ENCODE results near the gene TMEM107.
A peak's percentile ranks its signal among the peaks of the same experiment; 100 is the strongest.
"Not testable (repeated sequence)": the region's sequence is repeated elsewhere in the genome, so short reads cannot be mapped to it uniquely, and the experiment has no call there.

TMEM107 gene

GRCh38 chr17:8176197-8176940 is at the start of gene TMEM107:
TMEM107 (minus strand) TSS chr17:8176380; CDS start chr17:8176286, 94 bp downstream.
- Histone ChIP-seq H3K4me3 (ENCODE audit: low read length) (peak within 1 kb of the TSS; percentile 89), H3K36me3 (ENCODE audit: control insufficient read depth, insufficient read depth, low read length) (no peaks in the 10 kb centered on the region), H3K27ac (ENCODE audit: low read depth, low read length) (peak within 1 kb of the TSS; percentile 73), H3K27me3 (ENCODE audit: control insufficient read depth, insufficient read depth, low read length) (no peaks in the 10 kb centered on the region), H3K9ac (ENCODE audit: low read length) (peak within 1 kb of the TSS; percentile 66), H3K4me1 (ENCODE audit: control insufficient read depth, insufficient read depth, low read length) (peaks cover 16% of the 10 kb centered on the region)

DNA sequence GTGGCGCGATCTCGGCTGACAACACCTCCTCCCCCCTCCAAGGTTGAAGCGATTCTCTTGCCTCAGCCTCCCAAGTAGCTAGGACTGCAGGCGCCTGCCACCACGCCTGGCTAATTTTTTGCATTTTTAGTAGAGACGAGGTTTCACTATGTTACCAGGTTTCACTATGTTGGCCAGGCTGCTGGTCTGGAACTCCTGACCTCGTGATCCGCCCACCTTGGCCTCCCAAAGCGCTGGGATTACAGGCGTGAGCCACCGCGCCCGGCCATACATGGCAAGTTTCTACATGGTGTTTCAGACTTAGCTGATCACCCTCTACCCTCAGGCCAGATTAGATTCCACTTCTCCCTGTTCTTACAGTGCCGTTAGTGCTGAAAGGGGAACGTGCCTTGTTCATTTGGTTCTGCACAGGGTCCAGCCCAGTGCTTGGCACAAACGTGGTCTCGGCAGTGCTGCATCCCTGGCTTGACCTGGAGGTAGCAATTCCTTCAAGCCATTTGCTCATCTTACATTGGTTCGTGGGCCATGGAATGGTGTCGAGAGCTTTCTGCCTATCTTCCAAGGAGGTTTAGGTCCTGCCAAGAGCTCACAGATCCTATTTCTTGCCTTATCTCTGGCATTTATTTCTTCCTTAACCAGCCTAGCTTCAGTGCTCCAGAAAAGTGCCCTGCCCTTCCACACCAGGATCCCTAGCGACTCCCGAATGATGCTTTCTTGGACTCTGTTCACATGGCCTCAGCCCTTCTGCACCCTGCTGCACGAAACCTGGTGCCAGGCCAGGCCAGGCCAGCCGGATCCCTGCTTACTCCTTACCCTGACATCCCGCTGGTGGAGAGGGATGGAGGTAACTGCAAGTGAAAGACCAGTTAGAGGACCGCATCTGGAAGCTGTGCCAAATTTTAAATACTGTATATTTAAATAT is 49.0 kb upstream of the TMEM107 start:
- Histone ChIP-seq H3K36me3 (ENCODE audit: control insufficient read depth, insufficient read depth, low read length) (peaks cover 25% of the 10 kb centered on the region), H3K27me3 (ENCODE audit: control insufficient read depth, insufficient read depth, low read length) (no peaks in the 10 kb centered on the region), H3K4me1 (ENCODE audit: control insufficient read depth, insufficient read depth, low read length) (peaks cover 13% of the 10 kb centered on the region)

DNA sequence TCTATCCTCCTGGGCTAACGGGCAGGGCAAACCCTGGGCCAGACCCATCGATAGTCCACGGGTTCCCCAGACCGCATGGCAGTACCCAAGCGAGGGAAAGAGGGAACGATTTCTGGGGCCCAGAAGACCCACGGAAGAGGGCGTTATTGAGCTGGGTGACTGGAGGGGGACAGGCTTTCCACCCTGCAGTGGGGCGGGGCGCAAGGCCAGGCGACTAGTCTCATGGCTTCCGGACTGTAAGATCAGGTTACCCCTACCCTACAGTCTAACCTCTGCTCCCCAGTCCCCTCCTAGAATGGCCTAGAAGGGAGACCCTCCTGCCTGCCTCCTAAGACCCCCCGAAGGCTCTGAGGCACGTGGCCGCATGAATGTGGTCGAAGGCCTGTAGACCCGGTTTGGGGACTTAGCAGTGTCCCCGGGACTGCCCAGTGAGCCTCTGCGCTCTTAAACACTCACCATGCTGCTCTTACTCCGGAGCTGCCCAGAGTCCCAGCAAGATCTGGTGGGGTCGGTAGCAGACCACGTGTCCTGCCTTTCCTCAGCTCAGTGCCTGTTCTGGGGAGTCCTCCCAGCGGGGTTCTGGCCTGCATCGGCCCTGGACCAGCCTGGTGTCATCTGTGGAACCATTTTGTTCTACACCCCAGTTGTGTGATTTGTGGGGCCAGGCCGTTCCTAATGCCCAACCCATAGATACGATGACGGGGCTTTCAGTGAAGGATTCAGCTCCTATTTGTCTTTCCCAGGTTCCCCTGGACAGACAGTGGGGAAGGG is 47.4 kb upstream of the TMEM107 start:
- H3K4me3 ChIP-seq (ENCODE audit: low read length), result peak overlapping the region; percentile 92
- peaks cover 13% of the 10 kb centered on the region for H3K4me1 ChIP-seq (ENCODE audit: control insufficient read depth, insufficient read depth, low read length)
- no peaks in the 10 kb centered on the region for H3K27me3 ChIP-seq (ENCODE audit: control insufficient read depth, insufficient read depth, low read length)
- H3K9ac ChIP-seq (ENCODE audit: low read length), result peak overlapping the region; percentile 98
- peaks cover 12% of the 10 kb centered on the region for H3K36me3 ChIP-seq (ENCODE audit: control insufficient read depth, insufficient read depth, low read length)
- H3K27ac ChIP-seq (ENCODE audit: low read depth, low read length), result peak overlapping the region; percentile 100

More for the DNA sequence above, 49.0 kb upstream of the TMEM107 start:
- Histone ChIP-seq H3K4me3 (ENCODE audit: low read length) (no peak overlapping the region), H3K9ac (ENCODE audit: low read length) (no peak overlapping the region), H3K27ac (ENCODE audit: low read depth, low read length) (no peak overlapping the region)

- Histone ChIP-seq H3K27me3 (ENCODE audit: control insufficient read depth, insufficient read depth, low read length) (no peaks in the 10 kb centered on the region), H3K27ac (ENCODE audit: low read depth, low read length) (peak overlapping the region; percentile 100), H3K4me1 (ENCODE audit: control insufficient read depth, insufficient read depth, low read length) (peaks cover 13% of the 10 kb centered on the region), H3K9ac (ENCODE audit: low read length) (peak overlapping the region; percentile 98), H3K36me3 (ENCODE audit: control insufficient read depth, insufficient read depth, low read length) (peaks cover 4% of the 10 kb centered on the region), H3K4me3 (ENCODE audit: low read length) (peak overlapping the region; percentile 92)
Measured at GRCh38 chr17:8222630-8223355, 46.6 kb upstream of the TMEM107 start.

GRCh38 chr17:8222380-8222629 is 46.1 kb upstream of the TMEM107 start:
- H3K27me3 ChIP-seq (ENCODE audit: control insufficient read depth, insufficient read depth, low read length), result no peaks in the 10 kb centered on the region
- peak overlapping the region; percentile 98 for H3K9ac ChIP-seq (ENCODE audit: low read length)
- H3K36me3 ChIP-seq (ENCODE audit: control insufficient read depth, insufficient read depth, low read length), result no peaks in the 10 kb centered on the region
- peak overlapping the region; percentile 92 for H3K4me3 ChIP-seq (ENCODE audit: low read length)
- peak overlapping the region; percentile 100 for H3K27ac ChIP-seq (ENCODE audit: low read depth, low read length)
- peaks cover 13% of the 10 kb centered on the region for H3K4me1 ChIP-seq (ENCODE audit: control insufficient read depth, insufficient read depth, low read length)

DNA sequence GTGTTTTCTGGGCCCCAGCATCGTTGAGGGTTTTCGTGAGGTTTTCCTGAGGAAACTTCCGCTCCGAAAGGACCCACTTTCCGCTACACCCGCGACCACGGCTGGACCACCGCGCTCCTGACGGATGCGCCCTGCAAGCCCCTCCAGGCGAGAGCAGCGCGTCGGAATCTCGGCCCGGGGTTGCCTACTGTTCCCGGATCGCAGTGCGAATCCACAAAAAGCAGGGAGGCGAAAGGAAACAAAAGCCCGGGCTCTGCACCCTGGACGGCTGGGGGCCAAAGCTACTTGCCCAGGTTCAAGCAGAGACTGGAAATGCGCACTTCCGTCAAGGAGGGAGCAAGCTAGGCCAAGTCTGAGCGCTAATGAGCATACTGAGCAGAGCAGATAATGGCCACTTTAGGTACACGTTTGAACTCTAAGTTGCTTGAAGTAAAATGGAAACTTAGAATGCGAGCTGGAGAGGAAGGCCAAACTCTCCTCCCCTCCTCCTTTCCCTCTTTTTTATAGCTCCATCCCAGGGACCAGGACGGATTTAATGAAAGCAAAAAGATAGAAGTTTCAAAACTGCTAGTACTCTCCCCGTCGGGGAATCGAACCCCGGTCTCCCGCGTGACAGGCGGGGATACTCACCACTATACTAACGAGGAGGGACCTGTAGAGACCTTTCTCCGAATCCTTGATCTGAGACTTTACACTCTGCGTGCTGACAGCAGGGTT is 45.6 kb upstream of the TMEM107 start:
- Histone ChIP-seq H3K4me1 (ENCODE audit: control insufficient read depth, insufficient read depth, low read length) (peaks cover 13% of the 10 kb centered on the region), H3K9ac (ENCODE audit: low read length) (peak overlapping the region; percentile 98), H3K36me3 (ENCODE audit: control insufficient read depth, insufficient read depth, low read length) (no peaks in the 10 kb centered on the region), H3K4me3 (ENCODE audit: low read length) (peak overlapping the region; percentile 92), H3K27me3 (ENCODE audit: control insufficient read depth, insufficient read depth, low read length) (no peaks in the 10 kb centered on the region), H3K27ac (ENCODE audit: low read depth, low read length) (peak overlapping the region; percentile 100)

DNA sequence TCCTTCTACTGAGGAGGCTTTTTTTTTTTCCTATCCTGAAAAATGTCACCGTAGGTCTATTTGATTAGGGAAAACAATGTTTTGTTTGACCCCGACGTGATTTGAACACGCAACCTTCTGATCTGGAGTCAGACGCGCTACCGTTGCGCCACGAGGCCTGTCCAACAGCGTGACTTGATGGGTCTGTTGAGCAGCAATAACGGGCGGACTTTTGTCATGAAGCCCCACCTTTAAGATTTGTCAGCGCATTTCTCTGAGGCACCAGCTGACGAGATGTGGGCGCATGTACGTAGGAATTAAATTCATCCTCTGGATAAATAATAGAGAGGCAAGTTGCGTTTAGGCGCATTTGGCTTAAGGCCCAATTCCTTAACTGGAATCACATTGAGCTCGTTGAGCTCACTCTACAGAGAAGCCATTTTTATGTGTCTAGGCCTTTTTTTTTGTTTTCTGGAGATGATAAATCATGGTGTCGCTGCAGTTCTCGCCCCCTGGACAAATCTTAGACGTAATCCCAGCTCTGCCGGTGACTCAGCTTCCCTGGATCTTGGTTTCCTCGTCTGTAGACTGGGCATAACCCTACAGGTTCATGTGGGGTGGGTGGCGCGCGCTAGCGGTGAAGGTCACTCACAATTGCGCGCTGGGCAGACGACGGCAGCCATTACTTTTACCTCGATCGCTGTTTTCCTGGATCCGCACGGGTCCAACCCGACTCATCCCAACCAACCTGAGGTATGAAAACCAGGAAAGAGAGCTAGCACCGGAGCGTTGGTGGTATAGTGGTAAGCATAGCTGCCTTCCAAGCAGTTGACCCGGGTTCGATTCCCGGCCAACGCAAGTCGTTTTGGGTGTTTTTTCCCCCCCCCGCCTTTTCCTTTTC is 44.8 kb upstream of the TMEM107 start:
- Histone ChIP-seq H3K36me3 (ENCODE audit: control insufficient read depth, insufficient read depth, low read length) (no peaks in the 10 kb centered on the region), H3K9ac (ENCODE audit: low read length) (peak overlapping the region; percentile 98), H3K27ac (ENCODE audit: low read depth, low read length) (peak overlapping the region; percentile 100), H3K4me1 (ENCODE audit: control insufficient read depth, insufficient read depth, low read length) (peaks cover 13% of the 10 kb centered on the region), H3K4me3 (ENCODE audit: low read length) (peak overlapping the region; percentile 92), H3K27me3 (ENCODE audit: control insufficient read depth, insufficient read depth, low read length) (no peaks in the 10 kb centered on the region)

DNA sequence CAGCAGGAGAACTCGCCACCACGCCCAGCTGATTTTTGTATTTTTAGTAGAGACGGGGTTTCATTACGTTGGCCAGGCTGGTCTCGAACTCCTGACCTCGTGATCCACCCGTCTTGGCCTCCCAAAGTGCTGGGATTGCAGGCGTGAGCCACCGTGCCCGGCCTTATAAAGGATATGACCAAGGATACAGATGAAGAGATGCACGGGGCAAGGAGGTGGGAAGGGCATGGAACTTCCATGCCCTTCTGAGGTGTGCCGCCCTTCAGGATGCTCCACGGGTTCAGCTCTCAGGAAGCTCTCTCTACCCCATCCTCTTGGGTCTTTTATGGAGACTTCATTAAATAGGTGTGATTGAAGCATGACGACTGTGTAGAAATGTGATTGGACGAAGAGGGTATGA is 37.8 kb upstream of the TMEM107 start:
- H3K9ac ChIP-seq (ENCODE audit: low read length); H3K4me1 ChIP-seq (ENCODE audit: control insufficient read depth, insufficient read depth, low read length); H3K4me3 ChIP-seq (ENCODE audit: low read length); H3K27me3 ChIP-seq (ENCODE audit: control insufficient read depth, insufficient read depth, low read length); H3K27ac ChIP-seq (ENCODE audit: low read depth, low read length); H3K36me3 ChIP-seq (ENCODE audit: control insufficient read depth, insufficient read depth, low read length): not testable (repeated sequence)

DNA sequence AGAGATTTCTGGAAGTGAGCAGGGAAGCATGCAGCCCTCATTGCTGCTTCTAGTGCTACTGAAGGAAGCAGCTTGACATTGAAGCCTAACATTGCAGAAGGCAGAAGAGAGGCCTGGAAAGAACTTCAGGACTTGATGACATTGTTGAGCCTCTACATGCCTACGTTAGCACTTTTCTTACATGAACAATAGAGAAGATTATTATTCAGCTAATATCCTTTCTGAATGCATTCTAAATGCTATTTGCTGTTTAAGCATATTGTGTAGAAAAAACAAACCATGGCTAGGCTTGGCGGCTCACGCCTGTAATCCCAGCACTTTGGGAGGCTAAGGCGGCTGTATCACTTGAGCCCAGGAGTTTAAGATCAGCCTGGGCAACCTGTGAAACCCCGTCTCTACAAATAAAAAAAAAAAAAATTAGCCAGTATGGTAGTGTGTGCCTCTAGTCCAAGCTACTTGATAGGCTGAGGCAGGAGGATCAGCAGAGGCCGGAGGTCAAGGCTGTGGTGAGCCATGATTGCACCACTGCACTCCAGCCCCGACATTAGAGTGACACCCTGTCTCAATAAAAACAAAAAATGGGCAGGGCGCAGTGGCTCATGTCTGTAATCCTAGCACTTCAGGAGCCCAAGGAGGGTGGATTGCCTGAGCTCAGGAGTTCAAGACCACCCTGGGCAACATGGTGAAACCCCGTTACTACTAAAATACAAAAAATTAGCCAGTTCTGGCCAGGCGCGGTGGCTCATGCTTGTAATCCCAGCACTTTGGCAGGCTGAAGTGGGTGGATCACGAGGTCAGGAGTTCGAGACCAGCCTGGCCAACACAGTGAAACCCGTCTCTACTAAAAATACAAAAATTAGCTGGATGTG is 36.4 kb upstream of the TMEM107 start:
- no peaks in the 10 kb centered on the region for H3K27me3 ChIP-seq (ENCODE audit: control insufficient read depth, insufficient read depth, low read length)
- no peaks in the 10 kb centered on the region for H3K36me3 ChIP-seq (ENCODE audit: control insufficient read depth, insufficient read depth, low read length)
- no peak overlapping the region for H3K27ac ChIP-seq (ENCODE audit: low read depth, low read length)
- H3K4me1 ChIP-seq (ENCODE audit: control insufficient read depth, insufficient read depth, low read length), result peaks cover 4% of the 10 kb centered on the region
- H3K9ac ChIP-seq (ENCODE audit: low read length), result no peak overlapping the region
- no peak overlapping the region for H3K4me3 ChIP-seq (ENCODE audit: low read length)

GRCh38 chr17:8210761-8211458 is 34.7 kb upstream of the TMEM107 start:
- Histone ChIP-seq H3K27ac (ENCODE audit: low read depth, low read length) (peak overlapping the region; percentile 67), H3K4me3 (ENCODE audit: low read length) (peak overlapping the region; percentile 77), H3K36me3 (ENCODE audit: control insufficient read depth, insufficient read depth, low read length) (no peaks in the 10 kb centered on the region), H3K27me3 (ENCODE audit: control insufficient read depth, insufficient read depth, low read length) (no peaks in the 10 kb centered on the region), H3K9ac (ENCODE audit: low read length) (no peak overlapping the region), H3K4me1 (ENCODE audit: control insufficient read depth, insufficient read depth, low read length) (peaks cover 4% of the 10 kb centered on the region)

Measured in rectal smooth muscle tissue (tissue), 1 donor.